Skeletal muscle satellite cell (primary cell): Measurements from ENCODE around the gene RINT1.
A peak's percentile ranks its signal among the peaks of the same experiment; 100 is the strongest.
"Not testable (repeated sequence)": the region's sequence is repeated elsewhere in the genome, so short reads cannot be mapped to it uniquely, and the experiment has no call there.

Source experiments
- H3K27me3 ChIP-seq: 2 replicates; pipeline ENCODE4 v1.7.0; 2013; ENCODE audit warnings: low read length; ENCODE audit not compliant: control insufficient read depth, insufficient read depth
- H3K36me3 ChIP-seq: 2 replicates; pipeline ENCODE4 v1.7.0; 2013; ENCODE audit warnings: mild to moderate bottlenecking, control low read depth, low read length; ENCODE audit not compliant: insufficient read depth
- H3K4me1 ChIP-seq: 2 replicates; pipeline ENCODE4 v1.7.0; 2013; ENCODE audit warnings: low read length; ENCODE audit not compliant: control insufficient read depth, insufficient read depth
- H3K4me2 ChIP-seq: 2 replicates; pipeline ENCODE4 v1.7.0; 2013; ENCODE audit warnings: mild to moderate bottlenecking, low read length
- H3K4me3 ChIP-seq: 2 replicates; pipeline ENCODE4 v1.7.0; 2013; ENCODE audit warnings: low read length
- H3K9ac ChIP-seq: 2 replicates; pipeline ENCODE4 v1.7.0; 2013; ENCODE audit warnings: mild to moderate bottlenecking, low read depth, low read length, moderate library complexity
- H3K9me3 ChIP-seq: replicated peaks from 2 replicates; pipeline ENCODE4 v1.7.0; 2013; ENCODE audit warnings: mild to moderate bottlenecking, control low read depth, low read length

The RINT1 gene

DNA sequence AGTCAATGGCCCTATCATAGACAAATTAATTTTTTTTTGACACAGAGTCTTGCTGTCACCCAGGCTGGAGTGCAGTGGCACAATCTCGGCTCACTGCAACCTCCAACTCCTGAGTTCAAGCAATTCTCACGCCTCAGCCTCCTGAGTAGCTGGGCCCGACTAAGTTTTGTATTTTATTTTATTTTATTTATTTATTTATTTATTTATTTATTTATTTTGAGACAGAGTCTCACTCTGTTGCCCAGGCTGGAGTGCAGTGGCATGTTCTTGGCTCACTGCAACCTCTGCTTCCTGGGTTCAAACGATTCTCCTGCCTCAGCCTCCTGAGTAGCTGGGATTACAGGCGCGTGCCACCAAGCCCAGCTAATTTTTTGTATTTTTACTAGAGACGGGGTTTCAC lies 16.4 kb upstream of the RINT1 start:
- H3K4me2 ChIP-seq, H3K9ac ChIP-seq, H3K9me3 ChIP-seq, H3K4me3 ChIP-seq, H3K4me1 ChIP-seq, H3K36me3 ChIP-seq, H3K27me3 ChIP-seq: not testable (repeated sequence)

GRCh38 chr7:105519353-105519752 lies 12.6 kb upstream of the RINT1 start:
- Histone ChIP-seq H3K27me3 (no peaks in the 10 kb centered on the region), H3K4me2 (no peak overlapping the region), H3K36me3 (no peaks in the 10 kb centered on the region), H3K9ac (no peak overlapping the region), H3K4me3 (no peak overlapping the region), H3K4me1 (peaks cover 9% of the 10 kb centered on the region), H3K9me3 (no peaks in the 10 kb centered on the region)

- not testable (repeated sequence) for H3K36me3 ChIP-seq, H3K27me3 ChIP-seq, H3K4me1 ChIP-seq, H3K4me3 ChIP-seq, H3K9me3 ChIP-seq
- peak overlapping the region; percentile 84 for H3K9ac ChIP-seq
- peak overlapping the region; percentile 93 for H3K4me2 ChIP-seq
These were observed 11.4 kb upstream of the RINT1 start for GRCh38 chr7:105520620-105521019.

GRCh38 chr7:105521027-105521716 lies 10.8 kb upstream of the RINT1 start:
- H3K9me3 ChIP-seq = no peaks in the 10 kb centered on the region
- H3K9ac ChIP-seq = peak overlapping the region; percentile 84
- H3K27me3 ChIP-seq = no peaks in the 10 kb centered on the region
- H3K4me3 ChIP-seq = peak overlapping the region; percentile 78
- H3K4me1 ChIP-seq = peaks cover 9% of the 10 kb centered on the region
- no peaks in the 10 kb centered on the region for H3K36me3 ChIP-seq
- peak overlapping the region; percentile 93 for H3K4me2 ChIP-seq

GRCh38 chr7:105521717-105522463 lies 10.1 kb upstream of the RINT1 start, which contains the start of gene PUS7:
Gene PUS7 (minus strand): TSS chr7:105522271. CDS start chr7:105508512, 13,759 bp downstream.
- H3K4me3 ChIP-seq = peak within 1 kb of the TSS; percentile 78
- H3K9ac ChIP-seq = peak within 1 kb of the TSS; percentile 84
- no peaks in the 10 kb centered on the region for H3K36me3 ChIP-seq
- no peaks in the 10 kb centered on the region for H3K9me3 ChIP-seq
- peaks cover 9% of the 10 kb centered on the region for H3K4me1 ChIP-seq
- peak within 1 kb of the TSS; percentile 93 for H3K4me2 ChIP-seq
- H3K27me3 ChIP-seq = no peaks in the 10 kb centered on the region

DNA sequence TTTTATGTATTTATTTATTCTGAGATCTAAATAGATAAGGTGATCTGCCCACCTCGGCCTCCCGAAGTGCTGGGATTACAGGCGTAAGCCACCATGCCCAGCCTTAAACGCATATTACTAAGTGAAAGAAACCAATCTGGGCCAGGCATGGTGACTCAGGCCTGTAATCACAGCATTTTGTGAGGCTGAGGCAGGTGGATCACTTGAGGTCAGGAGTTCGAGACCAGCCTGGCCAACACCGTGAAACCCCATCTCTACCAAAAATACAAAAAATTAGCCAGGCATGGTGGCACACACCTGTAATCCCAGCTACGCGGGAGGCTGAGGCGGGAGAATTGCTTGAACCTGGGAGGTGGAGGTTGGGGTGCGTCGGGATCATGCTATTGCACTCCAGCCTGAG lies 7.6 kb upstream of the RINT1 start:
- not testable (repeated sequence) for H3K27me3 ChIP-seq, H3K36me3 ChIP-seq, H3K4me3 ChIP-seq, H3K9ac ChIP-seq, H3K4me1 ChIP-seq, H3K9me3 ChIP-seq, H3K4me2 ChIP-seq

DNA sequence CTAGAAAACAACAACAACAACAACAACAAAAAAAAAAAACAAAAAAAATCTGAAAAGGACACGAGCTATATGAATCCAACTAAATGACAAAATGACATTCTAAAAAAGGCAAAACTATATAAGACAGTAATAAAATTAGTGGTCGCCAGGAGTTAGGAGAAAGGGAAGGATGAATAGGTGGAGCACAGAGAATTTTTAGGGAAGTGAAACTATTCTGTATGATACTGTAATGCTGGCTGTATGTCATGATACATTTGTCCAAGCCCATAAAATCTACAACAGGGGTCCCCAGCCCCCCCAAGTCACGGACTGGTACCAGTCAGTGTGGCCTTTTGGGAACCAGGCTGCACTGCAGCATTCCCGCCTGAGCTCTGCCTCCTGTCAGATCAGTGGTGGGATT lies 7.2 kb upstream of the RINT1 start:
- no peak overlapping the region for H3K9ac ChIP-seq
- peaks cover 9% of the 10 kb centered on the region for H3K4me1 ChIP-seq

GRCh38 chr7:105527737-105528136 lies 4.3 kb upstream of the RINT1 start:
- not testable (repeated sequence) for H3K4me1 ChIP-seq, H3K9me3 ChIP-seq, H3K27me3 ChIP-seq, H3K9ac ChIP-seq, H3K4me2 ChIP-seq, H3K4me3 ChIP-seq, H3K36me3 ChIP-seq

More for the DNA sequence above, 7.2 kb upstream of the RINT1 start:
- Histone ChIP-seq H3K9me3 (no peaks in the 10 kb centered on the region), H3K4me3 (no peak overlapping the region), H3K4me2 (no peak overlapping the region), H3K27me3 (no peaks in the 10 kb centered on the region), H3K36me3 (no peaks in the 10 kb centered on the region)

- no peak overlapping the region for H3K9ac ChIP-seq
- no peaks in the 10 kb centered on the region for H3K27me3 ChIP-seq
- peaks cover 4% of the 10 kb centered on the region for H3K36me3 ChIP-seq
- H3K4me2 ChIP-seq = no peak overlapping the region
- peaks cover 15% of the 10 kb centered on the region for H3K4me1 ChIP-seq
- no peak overlapping the region for H3K4me3 ChIP-seq
- H3K9me3 ChIP-seq = no peaks in the 10 kb centered on the region
These were observed 1.9 kb upstream of the RINT1 start for GRCh38 chr7:105530126-105530525.

GRCh38 chr7:105530546-105530945 lies 1.5 kb upstream of the RINT1 start:
- Histone ChIP-seq H3K4me1 (peaks cover 15% of the 10 kb centered on the region), H3K27me3 (no peaks in the 10 kb centered on the region), H3K4me2 (no peak overlapping the region), H3K36me3 (peaks cover 4% of the 10 kb centered on the region), H3K4me3 (no peak overlapping the region), H3K9ac (no peak overlapping the region), H3K9me3 (no peaks in the 10 kb centered on the region)

- Histone ChIP-seq H3K9me3 (no peaks in the 10 kb centered on the region), H3K4me1 (peaks cover 15% of the 10 kb centered on the region), H3K27me3 (no peaks in the 10 kb centered on the region), H3K36me3 (peaks cover 9% of the 10 kb centered on the region), H3K9ac (peak overlapping the region; percentile 98), H3K4me2 (peak overlapping the region; percentile 89), H3K4me3 (peak overlapping the region; percentile 88)
These were observed 884 bp downstream of the RINT1 start for GRCh38 chr7:105532709-105533460.
